IMR-90 (cell line): Measurements from ENCODE around the gene SPPL2B. TPM values are rescaled to one million over a fixed set of nuclear protein-coding genes. Genes with fewer than 3 reads are reported as not detected.

Experiments used
- ATAC-seq: fragments of 200-7000 bp; cut with Tn5 transposase; 2 replicates; pipeline ENCODE4 v1.9.1; 2020; ENCODE audit warnings: low read depth, mild to moderate bottlenecking, moderate library complexity
- BruUV-seq: library from RNA; stranded (reverse); fragments of 400-500 nt; replicated peaks from 2 replicates; lab custom pipeline; 2021; lab: Mats Ljungman, UMichigan
- CTCF ChIA-PET: fragments of 300-600 bp; formaldehyde crosslinking; extraction: SDS; loops from one replicate; lab custom pipeline; 2021; ENCODE audit warnings: antibody characterized with exemption; lab: Yijun Ruan, JAX
- POLR2A ChIA-PET: fragments of 300-600 bp; sonication (Branson Sonifier 250); formaldehyde crosslinking; loops from one replicate; lab custom pipeline; 2022; ENCODE audit warnings: antibody characterized with exemption; ENCODE audit not compliant: unreplicated experiment; lab: Charles Lee
- DNase-seq: peaks from one replicate; pipeline ENCODE4 v3.0.0; 2013
- H2AFZ ChIP-seq: replicated peaks from 2 replicates; pipeline ENCODE3; 2013; ENCODE audit warnings: low read length, mild to moderate bottlenecking; ENCODE audit not compliant: poor library complexity
- H2AK5ac ChIP-seq: 2 replicates; pipeline ENCODE4 v1.6.1; 2013; ENCODE audit warnings: low read depth, low read length, inconsistent platforms
- H2AK9ac ChIP-seq: replicated peaks from 2 replicates; pipeline ENCODE3; 2013; ENCODE audit warnings: mild to moderate bottlenecking, low read depth, low read length, moderate library complexity; ENCODE audit not compliant: poor library complexity
- H2BK120ac ChIP-seq: 2 replicates; pipeline ENCODE4 v1.6.1; 2013; ENCODE audit warnings: low read depth, low read length, inconsistent platforms
- H2BK15ac ChIP-seq: 3 replicates; pipeline ENCODE4 v1.6.1; 2013; ENCODE audit warnings: low read depth, low read length, inconsistent platforms
- H2BK20ac ChIP-seq: 2 replicates; pipeline ENCODE4 v1.6.1; 2013; ENCODE audit warnings: low read depth, mild to moderate bottlenecking, inconsistent platforms, low read length, moderate library complexity
- H2BK5ac ChIP-seq: 2 replicates; pipeline ENCODE4 v1.6.1; 2013; ENCODE audit warnings: mild to moderate bottlenecking, low read depth, low read length, inconsistent platforms; ENCODE audit not compliant: poor library complexity, severe bottlenecking
- H3K14ac ChIP-seq: replicated peaks from 2 replicates; pipeline ENCODE4 v1.6.1; 2013; ENCODE audit warnings: low read depth, low read length, inconsistent platforms
- H3K18ac ChIP-seq: 2 replicates; pipeline ENCODE4 v1.6.1; 2013; ENCODE audit warnings: low read depth, low read length, control low read depth
- H3K23ac ChIP-seq: 2 replicates; pipeline ENCODE4 v1.6.1; 2013; ENCODE audit warnings: low read depth, low read length, inconsistent platforms
- H3K27ac ChIP-seq: 2 replicates; pipeline ENCODE4 v1.5.1; 2013; ENCODE audit warnings: mild to moderate bottlenecking, control low read depth, low read length; ENCODE audit not compliant: insufficient read depth
- H3K27me3 ChIP-seq: 2 replicates; pipeline ENCODE4 v1.6.1; 2013; ENCODE audit warnings: low read length; ENCODE audit not compliant: control insufficient read depth, insufficient read depth
- H3K36me3 ChIP-seq: 2 replicates; pipeline ENCODE4 v1.6.1; 2013; ENCODE audit warnings: low read length, mixed read lengths; ENCODE audit not compliant: control insufficient read depth, insufficient read depth
- H3K4ac ChIP-seq: 2 replicates; pipeline ENCODE4 v1.6.1; 2013; ENCODE audit warnings: low read depth, low read length, inconsistent platforms
- H3K4me1 ChIP-seq: 2 replicates; pipeline ENCODE4 v1.6.1; 2013; ENCODE audit warnings: low read length, mixed read lengths; ENCODE audit not compliant: control insufficient read depth, insufficient read depth
- H3K4me2 ChIP-seq: 2 replicates; pipeline ENCODE4 v1.6.1; 2013; ENCODE audit warnings: low read depth, mild to moderate bottlenecking, control low read depth, low read length, moderate library complexity
- H3K4me3 ChIP-seq: 2 replicates; pipeline ENCODE4 v1.5.1; 2013; ENCODE audit warnings: low read depth, mild to moderate bottlenecking, control low read depth, low read length, moderate library complexity; ENCODE audit not compliant: insufficient read depth
- H3K56ac ChIP-seq: 2 replicates; pipeline ENCODE4 v1.6.1; 2013; ENCODE audit warnings: low read length, inconsistent platforms; ENCODE audit not compliant: insufficient read depth; ENCODE audit errors: extremely low read depth
- H3K79me1 ChIP-seq, 2 experiments: 2 replicates each; pipeline ENCODE4 v1.6.1; 2013; ENCODE audit warnings: low read length in 2 of 2, inconsistent platforms in 1 of 2, low read depth in 1 of 2
- H3K9ac ChIP-seq: 2 replicates; pipeline ENCODE4 v1.6.1; 2013; ENCODE audit warnings: low read depth, low read length, control low read depth
- H3K9me1 ChIP-seq: 2 replicates; pipeline ENCODE4 v1.6.1; 2013; ENCODE audit warnings: low read length, inconsistent platforms; ENCODE audit not compliant: insufficient read depth
- H3K9me3 ChIP-seq: 2 replicates; pipeline ENCODE4 v1.6.1; 2013; ENCODE audit warnings: low read length; ENCODE audit not compliant: control insufficient read depth, insufficient read depth
- H4K20me1 ChIP-seq: 2 replicates; pipeline ENCODE4 v1.6.1; 2013; ENCODE audit warnings: low read length, inconsistent platforms; ENCODE audit not compliant: insufficient read depth
- H4K5ac ChIP-seq: 2 replicates; pipeline ENCODE4 v1.6.1; 2013; ENCODE audit warnings: mild to moderate bottlenecking, low read depth, low read length, control low read depth
- H4K8ac ChIP-seq, 2 experiments: 2 replicates each; pipeline ENCODE4 v1.6.1; 2013; ENCODE audit warnings: low read depth in 2 of 2, low read length in 2 of 2, control low read depth in 1 of 2, inconsistent platforms in 1 of 2
- H4K91ac ChIP-seq: 2 replicates; pipeline ENCODE4 v1.6.1; 2013; ENCODE audit warnings: low read depth, low read length, inconsistent platforms; ENCODE audit not compliant: insufficient read depth
- BHLHE40 ChIP-seq: fragments of 150-350 bp; IDR thresholded peaks from 2 replicates; pipeline ENCODE4 v1.6.1; 2016; ENCODE audit warnings: mild to moderate bottlenecking, low read depth, low read length
- CEBPB ChIP-seq: IDR thresholded peaks from 2 replicates; pipeline ENCODE4 v1.6.1; 2012; ENCODE audit warnings: low read depth, low read length, improper control_type of control experiment
- CHD1 ChIP-seq: IDR thresholded peaks from 2 replicates; pipeline ENCODE4 v1.6.1; 2012; ENCODE audit warnings: low read depth, low read length, improper control_type of control experiment
- ELK1 ChIP-seq: fragments of 150-350 bp; IDR thresholded peaks from 2 replicates; pipeline ENCODE4 v1.6.1; 2016; ENCODE audit warnings: low read depth, mild to moderate bottlenecking, low read length, moderate library complexity, borderline replicate concordance
- FOS ChIP-seq: fragments of 150-350 bp; IDR thresholded peaks from 2 replicates; pipeline ENCODE4 v1.6.1; 2016; ENCODE audit warnings: low read depth, low read length
- MAFK ChIP-seq: IDR thresholded peaks from 2 replicates; pipeline ENCODE4 v1.6.1; 2012; ENCODE audit warnings: low read depth, low read length, improper control_type of control experiment
- NFE2L2 ChIP-seq: fragments of 150-350 bp; IDR thresholded peaks from 2 replicates; pipeline ENCODE4 v1.6.1; 2016; ENCODE audit warnings: low read depth, mild to moderate bottlenecking, low read length
- RFX5 ChIP-seq: IDR thresholded peaks from 2 replicates; pipeline ENCODE4 v1.8.0; 2012; ENCODE audit warnings: low read depth, mild to moderate bottlenecking, low read length, moderate library complexity
- SMC3 ChIP-seq: fragments of 150-350 bp; IDR thresholded peaks from 2 replicates; pipeline ENCODE4 v1.6.1; 2016; ENCODE audit warnings: low read depth, mild to moderate bottlenecking, antibody characterized with exemption, low read length, moderate library complexity
- USF2 ChIP-seq: fragments of 150-350 bp; IDR thresholded peaks from 2 replicates; pipeline ENCODE4 v1.6.1; 2017; ENCODE audit warnings: mild to moderate bottlenecking, antibody characterized with exemption, low read length, low read depth
- WGBS, 2 experiments: methylation state at CpG; one replicate each; pipeline versions ENCODE4 v1.1.5 to v1.1.7; 2013; ENCODE audit warnings: missing lambda C conversion rate in 2 of 2; ENCODE audit not compliant: insufficient read length in 1 of 2; ENCODE audit errors: extremely low coverage in 2 of 2; 5-methylcytosine and 5-hydroxymethylcytosine counted together
- dilution Hi-C: fragments of 300-500 bp; cut with HindIII; formaldehyde crosslinking; loops from one replicate; pipeline ENCODE4 v1.14.3; 2018; ENCODE audit warnings: low sequenced_read_pairs; ENCODE audit not compliant: unreplicated experiment
- in situ Hi-C: fragments of 300-500 bp; cut with MboI; formaldehyde crosslinking; loops from 3 replicates; pipeline ENCODE4 v1.14.3; 2019; ENCODE audit warnings: low sequenced_read_pairs, inconsistent platforms, mixed read lengths
- intact Hi-C: fragments of 100-400 bp; cut with micrococcal nuclease; formaldehyde crosslinking; loops from 2 replicates; pipeline ENCODE4 v1.10.0; 2022
- polyA plus RNA-seq, 3 experiments: library from polyadenylated mRNA; depleted of rRNA; stranded (reverse); fragments of >200 nt; gene quantifications; 2 replicates each; pipeline ENCODE4 v1.2.3, GENCODE V29; 2012; ENCODE audit warnings: low replicate concordance in 1 of 3
- total RNA-seq: library from RNA; depleted of rRNA; stranded (reverse); fragments of >200 nt; gene quantifications from 2 replicates; pipeline ENCODE4 v1.2.3, GENCODE V29; 2012

Gene SPPL2B
- total and polyA plus RNA-seq, 2 of the 4 experiments (the other 2 are of a cell fraction), result 3.4 to 45.7 TPM

- no peak overlapping the region for H3K27ac ChIP-seq
- H3K4me3 ChIP-seq, result no peak overlapping the region
- H4K20me1 ChIP-seq, result peaks cover 39% of the 10 kb centered on the region
- TF ChIP-seq MAFK (no peak), NFE2L2 (no peak), FOS (no peak), RFX5 (no peak), SMC3 (no peak), USF2 (no peak), CHD1 (no peak), CEBPB (no peak), BHLHE40 (no peak), ELK1 (no peak)
- peak overlapping the region; percentile 42 for H2AK9ac ChIP-seq
- no peak overlapping the region for H2BK20ac ChIP-seq
- H3K36me3 ChIP-seq, result peaks cover 6% of the 10 kb centered on the region; the same call in 1 of the 2 replicates
- H3K56ac ChIP-seq, result no peak overlapping the region
- H3K4me2 ChIP-seq, result no peak overlapping the region
- no peaks in the 10 kb centered on the region for H3K27me3 ChIP-seq
- no peak for ATAC-seq
- H4K91ac ChIP-seq, result no peak overlapping the region
- no peak overlapping the region for H3K4ac ChIP-seq
- POLR2A ChIA-PET, result no interaction called here
- H2AK5ac ChIP-seq, result no peak overlapping the region
- no peak overlapping the region for H4K8ac ChIP-seq
- intact Hi-C loops (no loop called here), dilution Hi-C loops (no loop called here), in situ Hi-C loops (no loop called here)
- H3K9ac ChIP-seq, result no peak overlapping the region
- H3K79me1 ChIP-seq, result peaks cover 29 to 58% of the 10 kb centered on the region in 2 experiments
- no peak overlapping the region for H4K5ac ChIP-seq
- no peaks in the 10 kb centered on the region for H3K4me1 ChIP-seq
- H3K14ac ChIP-seq, result no peak overlapping the region
- H2BK15ac ChIP-seq, result no peak overlapping the region
- no peak overlapping the region for H3K23ac ChIP-seq
- H2AFZ ChIP-seq, result peak overlapping the region; percentile 32
- DNase-seq, result no peak
- no peak overlapping the region for H3K18ac ChIP-seq
- H2BK5ac ChIP-seq, result no peak overlapping the region
- peaks cover 13% of the 10 kb centered on the region for H3K9me1 ChIP-seq
- CTCF ChIA-PET, result no interaction called here
- H3K9me3 ChIP-seq, result no peaks in the 10 kb centered on the region
- H2BK120ac ChIP-seq, result no peak overlapping the region
- no TSS peak for BruUV-seq
- WGBS, 2 experiments, result 100% methylated on average over 3 of the region's 3 CpGs; no CpG with 5 or more reads in 1 of the 2 experiments
Observed at GRCh38 chr19:2335848-2336247, 7.4 kb downstream of the SPPL2B start.
